NOMO-1 treated with dmso at 0.1 percent for 144 hours (cell line): ENCODE data around the gene NPL.

ENCODE experiments used
- DNase-seq: peaks from one replicate; lab custom pipeline; 2025; ENCODE audit not compliant: unreplicated experiment; lab: John Stamatoyannopoulos, UW

The NPL gene

GRCh38 chr1:182789138-182790076, at the start of gene NPL:
Gene NPL (plus strand): TSS chr1:182789773. CDS start chr1:182794372, 4,599 bp downstream.
- peak; percentile 74 for DNase-seq

DNA sequence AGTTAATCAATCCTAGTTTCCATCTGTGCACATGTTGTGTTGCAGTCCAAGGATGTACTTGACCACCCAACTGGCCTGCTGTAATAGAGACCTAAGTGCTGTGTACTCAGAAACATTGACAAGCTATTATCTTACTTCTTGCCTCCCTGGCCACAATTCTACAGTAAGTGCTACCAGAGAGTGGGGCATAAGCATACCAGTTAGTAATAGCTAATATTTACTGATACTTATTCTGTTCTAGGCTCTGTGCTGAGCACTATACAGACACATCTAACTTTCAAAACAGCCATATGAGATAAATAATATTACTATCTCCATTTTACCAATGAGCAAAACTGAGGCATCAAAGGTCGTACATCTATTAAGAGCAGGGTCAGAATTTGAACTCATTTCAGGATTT, 49.5 kb upstream of the NPL start:
- DNase-seq: no peak

GRCh38 chr1:182742780-182743179, 46.8 kb upstream of the NPL start:
- no peak for DNase-seq

DNA sequence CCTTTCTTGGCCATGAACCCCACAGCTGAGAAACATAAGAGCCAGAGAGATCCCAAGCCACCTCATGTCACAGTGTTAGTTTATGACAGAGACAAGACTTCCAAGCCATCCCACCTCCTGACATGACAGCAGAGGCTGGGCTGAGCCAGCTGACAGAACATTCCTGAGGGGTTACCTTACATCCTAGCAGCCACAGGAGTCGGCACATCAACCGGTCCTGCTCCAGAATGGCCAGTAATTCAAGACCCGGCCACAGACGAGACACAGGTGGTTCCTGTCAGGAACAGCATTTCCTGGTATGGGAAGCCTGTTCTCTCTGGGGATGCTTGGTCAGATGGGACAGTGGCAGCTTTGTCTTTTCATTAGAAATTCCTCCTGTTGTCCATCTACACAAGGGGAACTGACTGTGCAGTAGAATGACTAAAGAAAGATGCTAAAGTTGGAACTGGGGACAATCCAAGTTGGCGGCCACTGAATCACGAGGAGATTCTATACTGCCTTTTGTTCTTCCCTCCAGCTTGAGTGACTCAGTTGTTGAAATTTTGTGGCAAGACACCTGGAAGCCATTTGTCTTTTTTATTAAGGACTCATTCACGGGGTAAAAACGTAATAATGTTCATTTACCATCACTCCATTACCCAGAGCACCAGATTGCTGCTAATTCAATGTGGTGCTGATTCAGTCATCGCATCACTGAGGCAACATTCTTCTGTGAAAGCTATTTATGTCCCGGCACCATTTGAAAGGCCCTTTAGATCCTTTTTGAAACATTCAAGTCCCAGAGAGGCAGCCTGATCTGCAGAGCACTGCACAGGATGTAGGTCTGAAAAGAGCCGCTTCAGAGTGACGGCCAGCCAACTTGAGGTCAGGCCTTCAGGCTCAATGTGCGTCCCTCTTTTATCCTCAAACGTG, 37.2 kb upstream of the NPL start:
- DNase-seq: no peak

DNA sequence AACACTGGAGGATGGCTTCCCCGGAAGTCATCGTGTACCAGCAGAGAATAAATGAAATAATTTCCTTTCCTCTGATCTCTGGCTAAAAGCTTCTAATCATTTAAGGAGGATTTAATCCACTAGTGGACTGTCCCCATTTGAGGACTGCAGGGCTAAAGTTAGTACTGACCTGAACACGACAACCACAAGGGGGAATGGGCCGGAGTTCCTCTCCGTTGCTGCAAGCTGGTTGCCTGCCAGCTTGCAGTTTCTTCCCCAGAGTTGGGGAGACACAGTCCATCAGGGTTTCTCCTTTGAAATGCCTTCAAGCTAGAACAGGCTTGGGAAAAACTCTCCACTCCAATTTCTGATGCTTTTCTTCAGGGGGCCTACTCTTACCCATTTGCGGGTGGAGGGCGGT, 35.5 kb upstream of the NPL start:
- DNase-seq: no peak

GRCh38 chr1:182754543-182755314, 34.8 kb upstream of the NPL start:
- DNase-seq: no peak

DNA sequence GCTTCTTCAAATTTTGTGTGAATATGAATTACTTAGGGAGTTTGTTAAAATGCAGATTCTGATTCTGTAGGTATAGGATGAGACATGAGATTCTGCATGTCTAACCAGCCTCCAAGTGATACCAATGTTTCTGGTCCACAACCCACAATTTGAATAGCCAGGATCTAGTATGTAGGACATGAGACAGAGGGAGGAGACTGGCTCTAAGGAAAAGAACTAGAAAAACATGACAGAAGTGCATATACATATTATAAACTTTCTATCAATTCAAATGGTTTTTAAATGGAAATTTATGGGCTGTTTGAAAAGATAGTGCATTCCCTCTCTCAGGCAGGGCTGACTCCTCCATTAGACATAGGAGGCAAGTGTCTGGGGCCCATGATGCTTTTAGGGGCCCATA, 33.9 kb upstream of the NPL start:
- no peak for DNase-seq

- no peak for DNase-seq
These were observed 33.1 kb upstream of the NPL start for GRCh38 chr1:182756423-182756822.

- DNase-seq: no peak
These were observed 27.9 kb upstream of the NPL start for GRCh38 chr1:182761396-182762395.

DNA sequence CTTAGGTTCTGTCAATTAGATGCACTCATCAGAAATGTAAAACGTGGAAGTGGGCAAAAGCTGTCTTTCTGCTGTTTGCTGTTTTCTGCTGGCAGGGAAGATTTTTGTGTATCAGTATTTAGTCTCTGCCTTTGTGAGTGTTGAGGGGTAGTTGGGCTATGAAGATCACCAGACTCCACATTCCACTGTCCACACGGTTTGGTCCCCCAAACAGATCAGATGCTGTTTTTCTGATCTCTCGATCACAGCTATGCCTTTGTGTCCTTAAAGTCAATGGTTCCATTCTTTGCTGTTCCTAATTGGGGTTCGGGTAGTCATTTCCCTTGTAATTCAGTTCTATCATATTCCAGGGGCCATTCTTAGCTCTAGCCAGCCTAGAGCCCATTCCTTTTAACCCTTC, 27.0 kb upstream of the NPL start:
- DNase-seq: no peak

- no peak for DNase-seq
These were observed 25.4 kb upstream of the NPL start for GRCh38 chr1:182764029-182764727.

DNA sequence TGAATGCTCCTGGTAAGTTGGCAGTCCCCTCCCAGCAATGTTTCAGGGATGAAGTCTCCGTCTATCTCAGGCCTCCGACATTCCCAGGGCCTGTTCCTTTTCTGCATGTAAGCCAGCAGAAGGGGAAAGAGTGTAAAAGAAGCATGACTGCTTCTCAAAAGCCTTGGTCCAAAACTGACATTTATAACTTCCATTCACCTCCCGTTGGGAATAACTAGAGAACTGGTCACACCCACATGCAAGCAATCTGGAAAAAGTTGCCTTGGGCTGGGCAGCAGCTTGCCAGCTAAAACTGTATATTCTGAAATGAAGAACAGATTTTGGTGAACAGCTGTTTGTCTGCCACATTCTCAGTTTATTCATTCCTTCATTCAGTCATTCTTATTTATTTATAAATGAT, 24.2 kb upstream of the NPL start:
- no peak for DNase-seq

DNA sequence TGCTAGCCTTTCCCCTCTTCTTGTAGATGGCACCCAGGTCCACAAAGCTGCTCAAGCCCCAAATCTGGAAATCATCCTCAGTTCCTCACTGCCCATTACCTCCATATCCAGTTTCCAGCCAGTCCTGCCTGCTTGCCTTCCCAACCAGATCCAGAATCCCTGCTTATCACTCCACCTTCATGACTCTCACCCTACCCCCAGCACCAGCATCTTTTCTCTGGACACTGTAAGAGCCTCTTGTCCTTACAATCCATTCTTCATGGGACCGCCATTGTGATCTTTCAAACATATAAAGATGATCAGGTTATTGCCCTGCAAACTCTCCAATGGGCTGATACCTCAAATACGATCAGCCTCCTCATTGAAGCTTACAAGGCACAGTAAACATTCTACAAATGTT, 23.5 kb upstream of the NPL start:
- no peak for DNase-seq

DNA sequence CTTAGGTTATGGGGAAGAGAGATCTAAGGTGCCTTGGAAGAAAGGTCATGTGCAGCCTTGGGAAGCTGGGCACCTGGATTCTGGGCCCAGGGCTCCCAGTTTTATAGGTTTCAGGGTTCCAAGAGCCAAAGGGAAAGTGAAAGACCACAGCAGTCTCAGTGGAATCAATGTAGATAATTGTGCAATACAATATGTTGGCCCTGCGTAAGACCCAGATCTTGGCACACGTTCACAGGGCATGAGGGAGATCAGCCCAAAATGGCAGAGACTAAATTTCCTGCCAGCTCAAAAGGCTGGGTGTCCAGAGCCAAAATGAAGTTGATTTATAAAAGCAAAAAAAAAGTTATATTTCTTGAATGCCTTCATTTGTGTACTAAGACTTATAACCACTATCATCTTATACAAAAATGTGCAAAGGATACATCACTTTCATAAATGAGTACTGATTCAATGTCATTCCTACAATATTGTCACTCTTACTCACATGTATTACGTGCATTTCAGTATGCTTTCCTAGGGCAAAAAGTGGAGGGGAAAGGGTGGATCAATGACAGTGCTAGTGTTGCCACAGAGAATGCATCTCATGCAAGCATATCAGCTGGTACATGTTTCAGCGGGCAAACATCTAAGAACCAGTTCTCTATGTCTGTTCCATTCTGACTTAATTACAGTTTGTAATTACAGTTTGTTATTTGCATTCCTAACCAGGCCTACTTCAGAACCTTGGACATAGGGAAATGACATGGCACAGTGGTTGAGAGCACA, 22.5 kb upstream of the NPL start:
- DNase-seq: no peak

DNA sequence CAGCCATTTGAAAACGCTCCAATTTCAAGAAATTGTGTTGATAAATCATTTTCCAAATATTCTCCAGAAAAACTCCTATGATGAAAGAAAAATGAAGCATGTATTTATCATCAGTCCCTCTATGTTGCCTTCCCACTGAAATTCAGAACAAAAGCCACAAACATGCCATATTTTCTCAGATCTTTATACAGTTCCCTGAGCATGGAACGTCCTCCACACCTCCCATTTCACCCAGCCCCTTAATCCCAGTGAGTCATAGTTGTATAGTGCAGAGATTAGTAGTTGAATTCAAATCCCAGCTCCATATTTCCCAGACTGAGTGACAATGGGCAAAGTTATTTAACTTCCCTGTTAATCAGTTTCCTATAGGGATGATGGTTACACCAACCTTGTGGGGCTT, 20.6 kb upstream of the NPL start:
- DNase-seq: no peak

DNA sequence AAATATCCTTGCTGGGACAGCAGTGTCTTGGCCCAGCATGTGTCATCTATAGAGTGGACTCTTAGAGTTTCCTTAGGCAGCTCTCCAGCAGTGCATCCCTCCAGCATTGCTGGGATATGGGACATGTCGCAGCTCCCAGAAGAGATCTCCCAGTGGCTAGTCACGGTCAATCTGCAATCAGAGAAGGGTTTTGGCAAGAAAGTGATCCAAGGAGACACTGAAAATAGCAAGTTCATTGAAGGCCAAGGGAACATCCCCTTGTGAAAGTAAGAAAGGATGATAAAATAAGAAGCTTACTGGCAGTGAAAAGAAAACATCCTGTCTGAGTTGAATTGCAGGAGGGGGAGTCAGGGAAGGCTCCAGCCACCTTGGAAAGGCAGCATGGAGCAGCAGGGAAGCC, 19.3 kb upstream of the NPL start:
- no peak for DNase-seq

GRCh38 chr1:182771187-182771984, 18.2 kb upstream of the NPL start:
- DNase-seq: no peak

GRCh38 chr1:182777386-182777785, 12.2 kb upstream of the NPL start:
- DNase-seq: no peak
